Measurements from ENCODE around the gene TYW1. TPM values are rescaled to one million over a fixed set of nuclear protein-coding genes. Genes with fewer than 3 reads are reported as not detected.
"Not testable (repeated sequence)": the region's sequence is repeated elsewhere in the genome, so short reads cannot be mapped to it uniquely, and the experiment has no call there.

Gene TYW1
- total RNA-seq, 1 experiment from 2014 or later: 15.3 TPM

DNA sequence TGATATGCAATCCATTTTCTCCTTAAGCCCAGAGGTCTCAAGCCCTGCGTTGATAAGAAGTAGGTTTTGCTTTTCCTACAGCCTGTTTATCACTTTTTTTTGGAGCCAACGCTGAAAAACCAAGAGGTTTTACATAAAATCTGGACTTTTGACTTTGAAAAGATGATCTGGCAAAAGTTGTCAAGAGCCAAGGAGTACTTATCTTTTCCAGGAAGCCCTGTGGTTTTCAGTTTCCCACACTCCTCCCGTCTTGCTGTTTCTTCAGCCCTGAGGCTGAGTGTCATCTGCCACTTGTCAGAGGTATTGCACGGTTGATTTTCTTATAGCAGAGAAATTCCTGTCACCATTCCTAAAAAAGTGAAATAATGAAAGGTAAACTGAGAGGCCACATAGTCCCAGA, 108.7 kb downstream of the TYW1 start:
- H3K4me1 Mint-ChIP-seq: peaks cover 6% of the 10 kb centered on the region
- peaks cover 17% of the 10 kb centered on the region for H3K36me3 Mint-ChIP-seq
- TF ChIP-seq, protein P1, sequence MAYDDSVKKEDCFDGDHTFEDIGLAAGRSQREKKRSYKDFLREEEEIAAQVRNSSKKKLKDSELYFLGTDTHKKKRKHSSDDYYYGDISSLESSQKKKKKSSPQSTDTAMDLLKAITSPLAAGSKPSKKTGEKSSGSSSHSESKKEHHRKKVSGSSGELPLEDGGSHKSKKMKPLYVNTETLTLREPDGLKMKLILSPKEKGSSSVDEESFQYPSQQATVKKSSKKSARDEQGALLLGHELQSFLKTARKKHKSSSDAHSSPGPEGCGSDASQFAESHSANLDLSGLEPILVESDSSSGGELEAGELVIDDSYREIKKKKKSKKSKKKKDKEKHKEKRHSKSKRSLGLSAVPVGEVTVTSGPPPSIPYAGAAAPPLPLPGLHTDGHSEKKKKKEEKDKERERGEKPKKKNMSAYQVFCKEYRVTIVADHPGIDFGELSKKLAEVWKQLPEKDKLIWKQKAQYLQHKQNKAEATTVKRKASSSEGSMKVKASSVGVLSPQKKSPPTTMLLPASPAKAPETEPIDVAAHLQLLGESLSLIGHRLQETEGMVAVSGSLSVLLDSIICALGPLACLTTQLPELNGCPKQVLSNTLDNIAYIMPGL (CRISPR knock-in tag; IDR thresholded peaks at IDR 0.05): no peak
- TF ChIP-seq SMAD3 (CRISPR knock-in tag; IDR thresholded peaks at IDR 0.05; ENCODE audit: borderline replicate concordance): no peak
- TF ChIP-seq KAT7 (CRISPR knock-in tag; IDR thresholded peaks at IDR 0.05; ENCODE audit: borderline replicate concordance): no peak
- no peak for TF ChIP-seq NFE2L1 (CRISPR knock-in tag; IDR thresholded peaks at IDR 0.05)
- no peak for TF ChIP-seq ZSCAN18 (CRISPR knock-in tag; IDR thresholded peaks at IDR 0.05)
- no peak for TF ChIP-seq ZNF121 (CRISPR knock-in tag; IDR thresholded peaks at IDR 0.05)
- TF ChIP-seq, protein P2, sequence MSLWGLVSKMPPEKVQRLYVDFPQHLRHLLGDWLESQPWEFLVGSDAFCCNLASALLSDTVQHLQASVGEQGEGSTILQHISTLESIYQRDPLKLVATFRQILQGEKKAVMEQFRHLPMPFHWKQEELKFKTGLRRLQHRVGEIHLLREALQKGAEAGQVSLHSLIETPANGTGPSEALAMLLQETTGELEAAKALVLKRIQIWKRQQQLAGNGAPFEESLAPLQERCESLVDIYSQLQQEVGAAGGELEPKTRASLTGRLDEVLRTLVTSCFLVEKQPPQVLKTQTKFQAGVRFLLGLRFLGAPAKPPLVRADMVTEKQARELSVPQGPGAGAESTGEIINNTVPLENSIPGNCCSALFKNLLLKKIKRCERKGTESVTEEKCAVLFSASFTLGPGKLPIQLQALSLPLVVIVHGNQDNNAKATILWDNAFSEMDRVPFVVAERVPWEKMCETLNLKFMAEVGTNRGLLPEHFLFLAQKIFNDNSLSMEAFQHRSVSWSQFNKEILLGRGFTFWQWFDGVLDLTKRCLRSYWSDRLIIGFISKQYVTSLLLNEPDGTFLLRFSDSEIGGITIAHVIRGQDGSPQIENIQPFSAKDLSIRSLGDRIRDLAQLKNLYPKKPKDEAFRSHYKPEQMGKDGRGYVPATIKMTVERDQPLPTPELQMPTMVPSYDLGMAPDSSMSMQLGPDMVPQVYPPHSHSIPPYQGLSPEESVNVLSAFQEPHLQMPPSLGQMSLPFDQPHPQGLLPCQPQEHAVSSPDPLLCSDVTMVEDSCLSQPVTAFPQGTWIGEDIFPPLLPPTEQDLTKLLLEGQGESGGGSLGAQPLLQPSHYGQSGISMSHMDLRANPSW (CRISPR knock-in tag; conservative IDR thresholded peaks at IDR 0.05; ENCODE audit: low read depth): no peak
- TF ChIP-seq, protein P3, sequence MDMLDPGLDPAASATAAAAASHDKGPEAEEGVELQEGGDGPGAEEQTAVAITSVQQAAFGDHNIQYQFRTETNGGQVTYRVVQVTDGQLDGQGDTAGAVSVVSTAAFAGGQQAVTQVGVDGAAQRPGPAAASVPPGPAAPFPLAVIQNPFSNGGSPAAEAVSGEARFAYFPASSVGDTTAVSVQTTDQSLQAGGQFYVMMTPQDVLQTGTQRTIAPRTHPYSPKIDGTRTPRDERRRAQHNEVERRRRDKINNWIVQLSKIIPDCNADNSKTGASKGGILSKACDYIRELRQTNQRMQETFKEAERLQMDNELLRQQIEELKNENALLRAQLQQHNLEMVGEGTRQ (CRISPR knock-in tag; IDR thresholded peaks at IDR 0.05): no peak
- TF ChIP-seq PRRX2 (CRISPR knock-in tag; IDR thresholded peaks at IDR 0.05): no peak
- TF ChIP-seq, protein P4, sequence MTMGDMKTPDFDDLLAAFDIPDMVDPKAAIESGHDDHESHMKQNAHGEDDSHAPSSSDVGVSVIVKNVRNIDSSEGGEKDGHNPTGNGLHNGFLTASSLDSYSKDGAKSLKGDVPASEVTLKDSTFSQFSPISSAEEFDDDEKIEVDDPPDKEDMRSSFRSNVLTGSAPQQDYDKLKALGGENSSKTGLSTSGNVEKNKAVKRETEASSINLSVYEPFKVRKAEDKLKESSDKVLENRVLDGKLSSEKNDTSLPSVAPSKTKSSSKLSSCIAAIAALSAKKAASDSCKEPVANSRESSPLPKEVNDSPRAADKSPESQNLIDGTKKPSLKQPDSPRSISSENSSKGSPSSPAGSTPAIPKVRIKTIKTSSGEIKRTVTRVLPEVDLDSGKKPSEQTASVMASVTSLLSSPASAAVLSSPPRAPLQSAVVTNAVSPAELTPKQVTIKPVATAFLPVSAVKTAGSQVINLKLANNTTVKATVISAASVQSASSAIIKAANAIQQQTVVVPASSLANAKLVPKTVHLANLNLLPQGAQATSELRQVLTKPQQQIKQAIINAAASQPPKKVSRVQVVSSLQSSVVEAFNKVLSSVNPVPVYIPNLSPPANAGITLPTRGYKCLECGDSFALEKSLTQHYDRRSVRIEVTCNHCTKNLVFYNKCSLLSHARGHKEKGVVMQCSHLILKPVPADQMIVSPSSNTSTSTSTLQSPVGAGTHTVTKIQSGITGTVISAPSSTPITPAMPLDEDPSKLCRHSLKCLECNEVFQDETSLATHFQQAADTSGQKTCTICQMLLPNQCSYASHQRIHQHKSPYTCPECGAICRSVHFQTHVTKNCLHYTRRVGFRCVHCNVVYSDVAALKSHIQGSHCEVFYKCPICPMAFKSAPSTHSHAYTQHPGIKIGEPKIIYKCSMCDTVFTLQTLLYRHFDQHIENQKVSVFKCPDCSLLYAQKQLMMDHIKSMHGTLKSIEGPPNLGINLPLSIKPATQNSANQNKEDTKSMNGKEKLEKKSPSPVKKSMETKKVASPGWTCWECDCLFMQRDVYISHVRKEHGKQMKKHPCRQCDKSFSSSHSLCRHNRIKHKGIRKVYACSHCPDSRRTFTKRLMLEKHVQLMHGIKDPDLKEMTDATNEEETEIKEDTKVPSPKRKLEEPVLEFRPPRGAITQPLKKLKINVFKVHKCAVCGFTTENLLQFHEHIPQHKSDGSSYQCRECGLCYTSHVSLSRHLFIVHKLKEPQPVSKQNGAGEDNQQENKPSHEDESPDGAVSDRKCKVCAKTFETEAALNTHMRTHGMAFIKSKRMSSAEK (CRISPR knock-in tag; IDR thresholded peaks at IDR 0.05; ENCODE audit: borderline replicate concordance): no peak
- TF ChIP-seq SMAD4 (CRISPR knock-in tag; IDR thresholded peaks at IDR 0.05): no peak
- TF ChIP-seq, protein P5, sequence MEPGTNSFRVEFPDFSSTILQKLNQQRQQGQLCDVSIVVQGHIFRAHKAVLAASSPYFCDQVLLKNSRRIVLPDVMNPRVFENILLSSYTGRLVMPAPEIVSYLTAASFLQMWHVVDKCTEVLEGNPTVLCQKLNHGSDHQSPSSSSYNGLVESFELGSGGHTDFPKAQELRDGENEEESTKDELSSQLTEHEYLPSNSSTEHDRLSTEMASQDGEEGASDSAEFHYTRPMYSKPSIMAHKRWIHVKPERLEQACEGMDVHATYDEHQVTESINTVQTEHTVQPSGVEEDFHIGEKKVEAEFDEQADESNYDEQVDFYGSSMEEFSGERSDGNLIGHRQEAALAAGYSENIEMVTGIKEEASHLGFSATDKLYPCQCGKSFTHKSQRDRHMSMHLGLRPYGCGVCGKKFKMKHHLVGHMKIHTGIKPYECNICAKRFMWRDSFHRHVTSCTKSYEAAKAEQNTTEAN (CRISPR knock-in tag; IDR thresholded peaks at IDR 0.05): no peak
- DNase-seq (ENCODE audit: low spot score) (no peak), ATAC-seq (no peak)
- H3K27me3 Mint-ChIP-seq (ENCODE audit: low read depth): no peaks in the 10 kb centered on the region
- CTCF ChIA-PET: no interaction called here
- no peak overlapping the region; the same call in 1 of the 2 replicates for H3K27ac Mint-ChIP-seq
- no peak overlapping the region for H3K4me3 Mint-ChIP-seq
- peaks cover 3% of the 10 kb centered on the region; the same call in 1 of the 2 replicates for H3K9me3 Mint-ChIP-seq
- POLR2A ChIA-PET: no interaction called here

GRCh38 chr7:67106255-67106654, 109.6 kb downstream of the TYW1 start:
- H3K27me3 Mint-ChIP-seq (ENCODE audit: low read depth); H3K4me3 Mint-ChIP-seq; CTCF ChIA-PET; POLR2A ChIA-PET; H3K9me3 Mint-ChIP-seq; H3K27ac Mint-ChIP-seq; ATAC-seq; H3K4me1 Mint-ChIP-seq; DNase-seq (ENCODE audit: low spot score): not testable (repeated sequence)
- peaks cover 17% of the 10 kb centered on the region for H3K36me3 Mint-ChIP-seq

- CTCF ChIA-PET; H3K4me3 Mint-ChIP-seq; H3K27ac Mint-ChIP-seq; H3K36me3 Mint-ChIP-seq; ATAC-seq; H3K4me1 Mint-ChIP-seq; POLR2A ChIA-PET; DNase-seq (ENCODE audit: low spot score); H3K9me3 Mint-ChIP-seq; H3K27me3 Mint-ChIP-seq (ENCODE audit: low read depth): not testable (repeated sequence)
These were observed 114.7 kb downstream of the TYW1 start for GRCh38 chr7:67111342-67111741.

GRCh38 chr7:67114483-67115246, 118.0 kb downstream of the TYW1 start:
- peaks cover 12% of the 10 kb centered on the region for H3K36me3 Mint-ChIP-seq
- H3K27ac Mint-ChIP-seq; H3K4me1 Mint-ChIP-seq; CTCF ChIA-PET; H3K9me3 Mint-ChIP-seq; DNase-seq (ENCODE audit: low spot score); H3K4me3 Mint-ChIP-seq; ATAC-seq; H3K27me3 Mint-ChIP-seq (ENCODE audit: low read depth); POLR2A ChIA-PET: not testable (repeated sequence)

GRCh38 chr7:67120491-67120890, 123.9 kb downstream of the TYW1 start:
- POLR2A ChIA-PET, H3K9me3 Mint-ChIP-seq: not testable (repeated sequence)
- CTCF ChIA-PET: interaction anchor here (0.6 kb wide), 1 partner anchor 182 kb away, joined by 3 read pairs; no protein-coding TSS in a partner anchor

More at GRCh38 chr7:67120491-67120890, 123.9 kb downstream of the TYW1 start:
- not testable (repeated sequence) for ATAC-seq; H3K36me3 Mint-ChIP-seq; DNase-seq (ENCODE audit: low spot score); H3K4me3 Mint-ChIP-seq; H3K27me3 Mint-ChIP-seq (ENCODE audit: low read depth)
- Mint-ChIP-seq H3K4me1 (peaks cover 38% of the 10 kb centered on the region), H3K27ac (peak overlapping the region; percentile 54)
